GM18909 (cell line): Measurements from ENCODE around the gene CES2.
A peak's percentile ranks its signal among the peaks of the same experiment; 100 is the strongest.
"Not testable (repeated sequence)": the region's sequence is repeated elsewhere in the genome, so short reads cannot be mapped to it uniquely, and the experiment has no call there.

Experiments
- ATAC-seq: cut with Tn5 transposase; IDR thresholded peaks from one replicate; pipeline ENCODE4 v1.9.1; 2021; ENCODE audit warnings: mild to moderate bottlenecking; ENCODE audit not compliant: unreplicated experiment, poor library complexity

The CES2 gene

GRCh38 chr16:66933776-66934137 is 1.6 kb upstream of the CES2 start:
- ATAC-seq = peak; percentile 6

DNA sequence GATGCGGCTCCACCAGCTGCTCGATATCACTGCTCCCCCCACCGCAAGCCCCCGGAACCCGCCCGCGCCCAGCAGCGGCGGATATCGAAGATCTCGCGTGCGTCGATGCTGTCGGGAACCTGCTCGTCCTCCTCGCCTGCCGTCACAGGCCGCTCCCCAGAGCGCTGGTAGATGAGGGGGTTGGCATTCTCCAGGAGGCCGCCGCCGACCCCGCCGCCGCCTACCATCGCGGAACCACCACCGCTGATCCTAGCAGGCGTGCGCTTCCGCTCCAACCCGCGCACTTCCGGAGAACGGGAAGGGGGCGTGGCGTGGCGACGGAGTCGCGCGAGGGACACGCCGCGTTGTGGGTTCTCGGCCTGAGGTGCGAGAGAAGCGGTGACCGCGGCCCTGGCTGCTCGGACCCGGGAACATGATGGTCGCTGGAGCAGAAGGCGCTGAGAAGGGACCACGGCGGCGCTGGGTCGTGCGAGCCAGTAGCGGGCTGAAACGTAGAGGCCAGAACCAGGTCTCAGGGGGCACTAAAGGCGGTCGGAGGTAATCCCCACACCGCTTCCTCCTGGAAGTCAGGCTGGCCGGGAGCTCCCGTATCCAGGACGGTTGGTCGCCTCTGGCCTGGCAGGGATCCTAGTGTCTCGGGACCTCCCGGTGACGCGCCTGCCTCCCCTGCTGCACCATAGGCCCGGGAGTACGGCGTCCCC is 1.0 kb upstream of the CES2 start, which contains the start of gene CIAO2B:
TSS of gene CIAO2B (minus strand) at position 265 of the 701 bp plus-strand sequence. CDS start at position 227, 38 bp downstream.
- peak; percentile 71 for ATAC-seq

- peak; percentile 8 for ATAC-seq
These were observed 440 bp upstream of the CES2 start for GRCh38 chr16:66934839-66935313.

- no peak for ATAC-seq
These were observed 1.1 kb downstream of the CES2 start for GRCh38 chr16:66936462-66936861.

GRCh38 chr16:66936889-66937554 is 1.7 kb downstream of the CES2 start:
- no peak for ATAC-seq

DNA sequence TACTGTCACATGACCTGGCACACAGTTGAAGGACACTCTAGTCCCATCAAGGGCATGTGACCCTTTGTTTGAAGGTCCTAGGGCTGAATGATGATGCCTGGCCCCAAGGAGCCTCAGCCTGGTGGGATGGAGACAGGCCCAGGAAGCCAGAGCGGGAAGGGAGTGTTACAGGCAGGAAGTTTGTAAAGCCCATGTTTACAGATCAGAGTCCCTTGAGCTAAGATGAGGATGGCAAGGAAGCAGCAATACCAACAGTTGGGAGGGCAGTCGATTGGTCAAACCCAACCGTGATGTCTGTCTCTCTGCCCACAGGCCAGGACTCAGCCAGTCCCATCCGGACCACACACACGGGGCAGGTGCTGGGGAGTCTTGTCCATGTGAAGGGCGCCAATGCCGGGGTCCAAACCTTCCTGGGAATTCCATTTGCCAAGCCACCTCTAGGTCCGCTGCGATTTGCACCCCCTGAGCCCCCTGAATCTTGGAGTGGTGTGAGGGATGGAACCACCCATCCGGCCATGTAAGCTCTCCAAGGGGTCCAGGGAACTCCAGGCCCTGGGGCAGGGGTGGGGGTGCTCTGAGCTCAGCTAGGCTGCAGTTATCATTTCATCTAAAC is 2.5 kb downstream of the CES2 start:
- no peak for ATAC-seq

GRCh38 chr16:66939366-66939765 is 4.0 kb downstream of the CES2 start:
- ATAC-seq = no peak

- no peak for ATAC-seq
These were observed 4.9 kb downstream of the CES2 start for GRCh38 chr16:66940236-66940635.

GRCh38 chr16:66942981-66943380 is 7.7 kb downstream of the CES2 start:
- ATAC-seq = no peak

- ATAC-seq = no peak
These were observed 8.2 kb downstream of the CES2 start for GRCh38 chr16:66943426-66944053.

GRCh38 chr16:66944054-66944441 is 8.7 kb downstream of the CES2 start:
- ATAC-seq = no peak

DNA sequence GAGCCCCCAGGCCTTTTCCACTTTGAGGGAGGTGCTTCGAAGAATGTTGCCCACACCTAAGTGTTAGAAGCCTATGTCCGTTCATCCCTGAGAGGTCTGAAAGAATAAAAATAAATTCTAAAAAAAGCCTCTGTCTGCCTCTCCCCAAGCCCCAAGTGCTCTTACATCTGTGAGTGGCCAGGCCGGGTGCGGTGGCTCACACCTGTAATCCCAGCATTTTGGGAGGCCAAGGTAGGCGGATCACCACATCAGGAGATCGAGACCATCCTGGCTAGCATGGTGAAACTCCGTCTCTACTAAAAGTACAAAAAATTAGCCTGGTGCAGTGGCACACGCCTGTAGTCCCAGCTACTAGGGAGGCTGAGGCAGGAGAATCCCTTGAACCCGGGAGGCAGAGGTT is 9.7 kb downstream of the CES2 start:
- not testable (repeated sequence) for ATAC-seq

GRCh38 chr16:66945939-66946338 is 10.6 kb downstream of the CES2 start:
- no peak for ATAC-seq

DNA sequence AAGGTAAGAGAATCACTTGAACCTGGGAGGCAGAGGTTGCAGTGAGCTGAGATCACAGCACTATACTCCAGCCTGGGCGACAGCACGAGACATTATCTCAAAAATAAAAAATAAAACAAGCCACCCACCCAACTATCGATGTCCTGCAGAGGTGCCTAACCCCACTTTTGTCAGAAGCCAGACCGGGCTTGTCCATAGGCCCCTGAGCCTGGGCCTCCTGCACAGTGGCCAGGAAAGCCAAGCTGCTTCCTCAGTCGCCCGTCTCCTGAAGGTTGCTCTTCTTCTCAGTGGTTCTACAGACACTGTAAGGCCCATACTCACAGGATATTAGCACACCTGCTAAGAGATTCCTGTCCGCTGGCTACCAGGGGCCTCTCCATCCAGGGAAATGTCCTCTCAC is 11.2 kb downstream of the CES2 start:
- ATAC-seq = no peak

GRCh38 chr16:66946974-66947301 is 11.6 kb downstream of the CES2 start:
- no peak for ATAC-seq

DNA sequence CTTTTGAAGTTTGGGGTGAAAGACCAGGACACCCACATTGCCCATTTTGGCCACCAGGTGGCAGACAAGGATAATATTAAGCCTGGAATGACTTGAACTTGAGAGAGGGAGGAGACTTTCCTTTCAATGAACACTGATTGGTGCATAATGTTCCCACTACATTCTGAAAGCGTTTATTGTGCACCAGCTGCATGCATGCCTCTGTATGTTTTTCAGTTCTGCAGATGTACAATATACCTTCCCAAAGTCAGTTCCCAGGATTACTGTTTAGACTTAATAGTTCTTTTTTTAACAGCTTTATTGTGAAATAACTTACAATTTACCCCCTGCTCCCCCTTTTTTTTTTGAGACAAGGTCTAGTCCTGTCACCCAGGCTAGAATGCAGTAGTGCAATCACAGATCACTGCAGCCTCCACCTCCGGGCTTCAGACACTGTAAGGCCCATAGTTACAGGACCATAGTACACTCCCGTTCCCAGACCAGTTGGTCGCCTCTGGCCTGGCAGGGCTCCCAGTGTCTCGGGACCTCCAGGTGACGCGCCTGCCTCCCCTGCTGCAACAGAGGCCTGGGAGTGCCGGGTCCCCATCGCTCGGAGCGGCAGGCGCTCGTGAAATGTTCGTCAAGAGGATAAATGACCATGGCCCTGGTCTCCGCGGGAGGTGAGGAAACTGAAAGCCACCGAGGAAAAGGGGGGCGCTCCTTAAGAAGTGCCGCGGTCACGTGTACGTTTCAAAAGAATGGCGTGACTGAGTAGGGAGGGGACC is 12.2 kb downstream of the CES2 start:
- ATAC-seq = peak; percentile 65

- ATAC-seq = no peak
These were observed 13.0 kb downstream of the CES2 start for GRCh38 chr16:66948134-66948836.

DNA sequence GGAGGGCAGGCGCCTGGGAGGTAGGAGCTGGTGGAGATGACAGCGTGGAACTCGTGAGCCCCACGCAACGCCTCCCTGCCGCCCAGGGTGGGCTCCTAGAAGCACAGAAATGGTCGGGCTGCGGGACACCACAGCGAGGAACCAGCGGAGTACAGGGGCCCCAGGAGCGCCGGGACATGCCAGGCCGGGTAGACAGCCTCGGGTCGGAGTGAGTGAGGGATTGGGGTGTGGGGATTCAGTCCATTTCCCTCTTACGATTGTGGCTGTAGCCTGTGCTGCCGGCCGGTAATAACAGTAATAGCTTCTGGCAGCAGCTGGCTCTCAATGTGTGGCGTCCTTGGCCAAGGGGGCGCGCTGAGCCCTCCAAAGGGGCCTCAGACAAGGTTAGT is 13.5 kb downstream of the CES2 start:
- no peak for ATAC-seq

DNA sequence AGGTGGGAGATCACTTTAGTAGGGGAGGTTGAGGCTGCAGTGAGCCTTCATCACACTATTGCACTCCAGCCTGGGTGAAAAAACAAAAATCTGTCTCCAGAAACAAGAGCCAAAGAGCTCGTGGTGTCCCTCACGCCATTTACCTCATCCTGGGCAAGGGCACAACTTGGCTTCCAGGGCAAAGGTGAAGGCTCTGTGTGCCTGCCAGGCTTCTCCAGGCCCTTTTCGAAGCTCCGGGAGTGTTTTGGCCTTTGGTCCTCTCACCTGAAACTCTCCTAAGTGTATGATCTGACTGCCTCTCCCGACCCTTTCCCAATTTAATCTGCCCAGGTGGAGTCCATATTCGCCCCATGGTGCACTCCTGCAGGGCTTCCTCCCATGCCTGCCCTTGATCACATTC is 14.2 kb downstream of the CES2 start:
- no peak for ATAC-seq

DNA sequence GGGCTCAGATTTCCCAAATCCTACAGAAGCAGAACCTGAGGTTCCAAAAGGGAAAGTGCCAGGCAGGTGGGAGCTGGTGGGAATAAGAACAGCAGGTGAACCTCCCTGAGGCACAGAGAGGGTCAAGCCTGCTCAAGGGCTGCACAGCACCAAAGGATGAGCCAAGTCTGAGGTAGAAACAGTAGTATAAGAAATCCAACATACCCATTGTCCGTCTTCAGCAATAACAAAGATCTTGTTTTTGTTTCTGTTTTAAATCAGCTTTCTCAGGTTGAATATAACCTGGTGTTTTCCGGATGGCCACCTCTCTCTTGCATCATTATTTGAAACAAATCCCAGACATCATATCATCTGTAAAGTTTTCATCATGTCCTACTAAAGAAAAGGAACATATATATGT is 15.1 kb downstream of the CES2 start:
- ATAC-seq = no peak
